H1 (cell line): ENCODE data around the gene GALC. TPM values are rescaled to one million over a fixed set of nuclear protein-coding genes. Genes with fewer than 3 reads are reported as not detected.

Experiments used
- CTCF ChIA-PET: fragments of 300-600 bp; sonication (Branson Sonifier 250); formaldehyde crosslinking; loops from one replicate; lab custom pipeline; 2021; ENCODE audit not compliant: partially characterized antibody; lab: Charles Lee
- POLR2A ChIA-PET: fragments of 300-600 bp; sonication (Branson Sonifier 250); formaldehyde crosslinking; loops from one replicate; lab custom pipeline; 2021; ENCODE audit warnings: inconsistent platforms; ENCODE audit not compliant: partially characterized antibody; lab: Charles Lee
- DNase-seq, 2 experiments: peaks; one replicate each; pipeline versions ENCODE4 v3.0.0 to v3.0.0-alpha.2; 2010 to 2022; ENCODE audit warnings: low spot score in 2 of 2, low read depth in 1 of 2, mixed read lengths in 1 of 2
- FAIRE-seq: peaks from 2 replicates; lab custom pipeline; 2011; peaks lifted over from hg19 to GRCh38; lab: Jason Lieb, UNC
- H2AFZ ChIP-seq: 2 replicates; pipeline ENCODE4 v1.8.1; 2012; ENCODE audit warnings: low read length, inconsistent platforms
- H2AK5ac ChIP-seq: 2 replicates; pipeline ENCODE4 v1.6.1; 2013; ENCODE audit warnings: low read depth, low read length
- H2BK120ac ChIP-seq: replicated peaks from 2 replicates; pipeline ENCODE3; 2013; ENCODE audit warnings: low read depth, low read length, inconsistent platforms
- H2BK12ac ChIP-seq: 2 replicates; pipeline ENCODE4 v1.6.1; 2013; ENCODE audit warnings: low read depth, low read length
- H2BK15ac ChIP-seq: 2 replicates; pipeline ENCODE4 v1.6.1; 2013; ENCODE audit warnings: low read length
- H2BK20ac ChIP-seq: 2 replicates; pipeline ENCODE4 v1.6.1; 2013; ENCODE audit warnings: low read length
- H2BK5ac ChIP-seq: 2 replicates; pipeline ENCODE4 v1.6.1; 2013; ENCODE audit warnings: low read depth, low read length
- H3K14ac ChIP-seq: 2 replicates; pipeline ENCODE4 v1.6.1; 2013; ENCODE audit warnings: inconsistent platforms; ENCODE audit not compliant: insufficient read length
- H3K18ac ChIP-seq: 2 replicates; pipeline ENCODE4 v1.6.1; 2013; ENCODE audit warnings: low read length; ENCODE audit errors: extremely low read depth
- H3K23ac ChIP-seq: 2 replicates; pipeline ENCODE4 v1.6.1; 2013; ENCODE audit warnings: inconsistent platforms; ENCODE audit not compliant: insufficient read length
- H3K23me2 ChIP-seq: 2 replicates; pipeline ENCODE4 v1.6.1; 2013; ENCODE audit warnings: low read depth, low read length
- H3K27ac ChIP-seq: 2 replicates; pipeline ENCODE4 v1.6.1; 2011; ENCODE audit warnings: low read depth, low read length, inconsistent platforms
- H3K27me3 ChIP-seq, 4 experiments: replicated peaks in 1 of 4; 1 replicate in 1 of 4; 2 replicates in 3 of 4; pipeline versions ENCODE4 v1.6.1 to v1.8.1; 2011 to 2013; ENCODE audit warnings: low read length in 3 of 4, mild to moderate bottlenecking in 3 of 4, inconsistent platforms in 2 of 4, mixed read lengths in 2 of 4, moderate library complexity in 1 of 4; ENCODE audit not compliant: control insufficient read depth in 3 of 4, insufficient read depth in 3 of 4; ENCODE audit errors: extremely low read depth in 1 of 4
- H3K36me3 ChIP-seq, 4 experiments: 2 replicates each; pipeline versions ENCODE4 v1.6.1 to v1.8.1; 2011 to 2013; ENCODE audit warnings: mild to moderate bottlenecking in 4 of 4, low read length in 3 of 4, moderate library complexity in 2 of 4, control low read depth in 1 of 4, inconsistent platforms in 1 of 4; ENCODE audit not compliant: insufficient read depth in 4 of 4, control insufficient read depth in 2 of 4
- H3K4ac ChIP-seq: replicated peaks from 2 replicates; pipeline ENCODE3; 2013; ENCODE audit warnings: low read length, low read depth, mixed read lengths, inconsistent platforms; ENCODE audit not compliant: insufficient read length
- H3K4me1 ChIP-seq, 4 experiments: replicated peaks in 1 of 4; 1 replicate in 1 of 4; 2 replicates in 3 of 4; pipeline versions ENCODE4 v1.6.1 to v1.8.1; 2011 to 2013; ENCODE audit warnings: low read length in 3 of 4, inconsistent platforms in 2 of 4, mixed read lengths in 1 of 4; ENCODE audit not compliant: insufficient read depth in 4 of 4, control insufficient read depth in 3 of 4
- H3K4me2 ChIP-seq, 2 experiments: 2 replicates each; pipeline versions ENCODE4 v1.6.1 to v1.8.1; 2011 to 2013; ENCODE audit warnings: low read depth in 2 of 2, low read length in 2 of 2, control low read depth in 1 of 2, inconsistent platforms in 1 of 2, mild to moderate bottlenecking in 1 of 2; ENCODE audit not compliant: insufficient read depth in 1 of 2
- H3K4me3 ChIP-seq, 4 experiments: fragments of 200-600, 300-600 bp in 1 of 4; sonication (generic), shearing (Covaris generic), sonication (Bioruptor Twin) in 1 of 4; 2 replicates each; pipeline versions ENCODE4 v1.5.1 to v1.8.1; 2011 to 2016; ENCODE audit warnings: low read length in 4 of 4, low read depth in 3 of 4, control low read depth in 2 of 4, inconsistent platforms in 2 of 4, mild to moderate bottlenecking in 2 of 4, mixed read lengths in 1 of 4, moderate library complexity in 1 of 4; ENCODE audit not compliant: insufficient read depth in 2 of 4; ENCODE audit errors: extremely low read depth in 1 of 4
- H3K56ac ChIP-seq: replicated peaks from 2 replicates; pipeline ENCODE3; 2013; ENCODE audit warnings: low read depth, mild to moderate bottlenecking, mixed read lengths, low read length, inconsistent platforms; ENCODE audit not compliant: insufficient read length
- H3K79me1 ChIP-seq: 2 replicates; pipeline ENCODE4 v1.6.1; 2013; ENCODE audit warnings: low read depth, low read length, control low read depth
- H3K79me2 ChIP-seq, 2 experiments: 2 replicates each; pipeline versions ENCODE4 v1.6.1 to v1.8.1; 2012 to 2013; ENCODE audit warnings: low read length in 2 of 2, mild to moderate bottlenecking in 2 of 2, inconsistent platforms in 1 of 2; ENCODE audit not compliant: insufficient read depth in 2 of 2, control insufficient read depth in 1 of 2
- H3K9ac ChIP-seq, 4 experiments: replicated peaks in 1 of 4; 1 replicate in 1 of 4; 2 replicates in 3 of 4; pipeline versions ENCODE4 v1.6.1 to v1.8.1; 2011 to 2013; ENCODE audit warnings: low read depth in 3 of 4, low read length in 3 of 4, control low read depth in 2 of 4, mild to moderate bottlenecking in 2 of 4, moderate library complexity in 2 of 4, inconsistent platforms in 1 of 4; ENCODE audit errors: extremely low read depth in 1 of 4
- H3K9me3 ChIP-seq, 2 experiments: 2 replicates each; pipeline versions ENCODE4 v1.6.1 to v1.8.1; 2012 to 2013; ENCODE audit warnings: mild to moderate bottlenecking in 2 of 2, moderate library complexity in 2 of 2, control low read depth in 1 of 2, inconsistent platforms in 1 of 2, low read depth in 1 of 2, low read length in 1 of 2, mixed read lengths in 1 of 2; ENCODE audit not compliant: insufficient read depth in 2 of 2
- H4K20me1 ChIP-seq, 2 experiments: replicated peaks in 1 of 2; 2 replicates each; pipeline versions ENCODE3 to v1.8.1; 2011 to 2013; ENCODE audit warnings: inconsistent platforms in 2 of 2, low read length in 2 of 2, mild to moderate bottlenecking in 1 of 2; ENCODE audit not compliant: insufficient read depth in 2 of 2, control insufficient read depth in 1 of 2
- H4K5ac ChIP-seq: 2 replicates; pipeline ENCODE4 v1.6.1; 2013; ENCODE audit warnings: low read length, low read depth, mixed read lengths, inconsistent platforms; ENCODE audit not compliant: insufficient read length
- H4K8ac ChIP-seq: 2 replicates; pipeline ENCODE4 v1.8.0; 2013; ENCODE audit warnings: mild to moderate bottlenecking, moderate library complexity, low read length, inconsistent platforms; ENCODE audit not compliant: insufficient read depth; ENCODE audit errors: extremely low read depth
- H4K91ac ChIP-seq: replicated peaks from 2 replicates; pipeline ENCODE3; 2013; ENCODE audit warnings: low read length, mixed read lengths, inconsistent platforms; ENCODE audit not compliant: insufficient read length
- BRCA1 ChIP-seq: IDR thresholded peaks from 2 replicates; pipeline ENCODE4 v1.6.1; 2012; ENCODE audit warnings: low read depth, low read length, improper control_type of control experiment
- CHD2 ChIP-seq: IDR thresholded peaks from 2 replicates; pipeline ENCODE4 v1.6.1; 2012; ENCODE audit warnings: low read length, improper control_type of control experiment
- EGR1 ChIP-seq: IDR thresholded peaks from 2 replicates; pipeline ENCODE4 v1.6.1; 2011; ENCODE audit warnings: low read depth, low read length, borderline replicate concordance
- JUND ChIP-seq: IDR thresholded peaks from 2 replicates; pipeline ENCODE4 v1.6.1; 2011; ENCODE audit warnings: mild to moderate bottlenecking, improper control_type of control experiment, low read length
- SIN3A ChIP-seq, 2 experiments: IDR thresholded peaks in 1 of 2; conservative IDR thresholded peaks in 1 of 2; 2 replicates each; pipeline ENCODE4 v1.6.1; 2011 to 2012; ENCODE audit warnings: low read length in 2 of 2, improper control_type of control experiment in 1 of 2, low read depth in 1 of 2, mild to moderate bottlenecking in 1 of 2
- TAF1 ChIP-seq: IDR thresholded peaks from 2 replicates; pipeline ENCODE4 v1.6.1; 2011; ENCODE audit warnings: mild to moderate bottlenecking, low read depth, low read length
- WGBS, 2 experiments: shearing (Covaris generic) in 1 of 2; methylation state at CpG; one replicate each; pipeline versions ENCODE4 v1.1.6 to v1.1.7; 2013 to 2015; ENCODE audit warnings: low lambda C conversion rate in 2 of 2, mixed read lengths in 2 of 2, inconsistent platforms in 1 of 2, low coverage in 1 of 2, missing lambda C conversion rate in 1 of 2; ENCODE audit not compliant: insufficient replicate concordance in 2 of 2, insufficient coverage in 1 of 2, insufficient read length in 1 of 2; ENCODE audit errors: extremely low coverage in 1 of 2, missing lambda C conversion rate in 1 of 2; 5-methylcytosine and 5-hydroxymethylcytosine counted together
- polyA plus RNA-seq, 7 experiments: library from polyadenylated mRNA; depleted of rRNA in 3 of 7; stranded (reverse) in 5 of 7; unstranded in 2 of 7; fragments of >200 nt in 5 of 7; fragments of 200-250 nt in 2 of 7; gene quantifications; 1 replicate in 5 of 7; 2 replicates in 1 of 7; 4 replicates in 1 of 7; pipeline versions ENCODE4 v1.2.1 to v1.2.3, GENCODE V29; 2011 to 2013; ENCODE audit warnings: missing spikeins in 2 of 7, mixed read lengths in 2 of 7
- total RNA-seq: library from RNA; stranded (reverse); fragmentation: NEBNext Ultra II Directional; extraction: Animal tissue kit (Norgen Biotek cat#: 25700); gene quantifications from 2 replicates; pipeline ENCODE4 v1.2.1, GENCODE V29; 2021

GALC gene
- total and polyA plus RNA-seq, 2 of the 8 experiments (the other 6 are each of a cell fraction or from before 2014, with no cell fraction given), result 6.1 to 12.3 TPM

GRCh38 chr14:87960013-87960787 lies 32.8 kb downstream of the GALC start:
- Histone ChIP-seq H4K5ac (no peak overlapping the region), H3K27me3 (no peaks in the 10 kb centered on the region), H3K4me1 (no peaks in the 10 kb centered on the region), H3K27ac (no peak overlapping the region), H3K36me3 (no peaks in the 10 kb centered on the region), H3K18ac (no peak overlapping the region), H3K79me2 (no peaks in the 10 kb centered on the region), H4K20me1 (no peaks in the 10 kb centered on the region), H3K79me1 (no peaks in the 10 kb centered on the region), H2BK12ac (no peak overlapping the region), H4K8ac (no peak overlapping the region), H2AK5ac (no peak overlapping the region), H2BK5ac (no peak overlapping the region), H3K4me2 (no peak overlapping the region), H3K56ac (no peak overlapping the region), H2BK120ac (no peak overlapping the region), H3K9me3 (no peaks in the 10 kb centered on the region), H3K23ac (no peak overlapping the region), H3K4ac (no peak overlapping the region), H2BK20ac (no peak overlapping the region), H3K4me3 (no peak overlapping the region), H4K91ac (no peak overlapping the region), H3K23me2 (no peaks in the 10 kb centered on the region), H2BK15ac (no peak overlapping the region), H3K14ac (no peak overlapping the region), H2AFZ (no peak overlapping the region), H3K9ac (no peak overlapping the region)
- TF ChIP-seq TAF1 (no peak), CHD2 (no peak), EGR1 (no peak), JUND (no peak), BRCA1 (no peak), SIN3A (conservative IDR thresholded peaks at IDR 0.05 in 1 of 2, IDR thresholded peaks at IDR 0.05 in 1 of 2; ENCODE audit: low read depth in 1 of 2, low read length in 2 of 2) (no peak)
- WGBS, 2 experiments, result 88% methylated on average over 5 of the region's 5 CpGs; no CpG with 5 or more reads in 1 of the 2 experiments
- ChIA-PET POLR2A (no interaction called here), CTCF (no interaction called here)
- no peak for FAIRE-seq
- DNase-seq, result no peak
